ENCODE results near the gene ACE2.

- TF ChIP-seq CTCF (IDR thresholded peaks at IDR 0.05; ENCODE audit: poor library complexity) (no peak), EZH2phosphoT487 (IDR thresholded peaks at IDR 0.05; ENCODE audit: low read depth, severe bottlenecking, unreplicated experiment) (no peak)
Observed at GRCh38 chrX:15522464-15522863, 78.3 kb downstream of the ACE2 start.

Data from hepatocyte (in vitro differentiated cells).